GM21423 (cell line): ENCODE data around the gene COX6B1.
"Not testable (repeated sequence)": the region's sequence is repeated elsewhere in the genome, so short reads cannot be mapped to it uniquely, and the experiment has no call there.

Experiments used
- ATAC-seq: cut with Tn5 transposase; IDR thresholded peaks from one replicate; pipeline ENCODE4 v1.9.1; 2021; ENCODE audit warnings: mild to moderate bottlenecking, moderate library complexity; ENCODE audit not compliant: unreplicated experiment

COX6B1 gene, protein sequence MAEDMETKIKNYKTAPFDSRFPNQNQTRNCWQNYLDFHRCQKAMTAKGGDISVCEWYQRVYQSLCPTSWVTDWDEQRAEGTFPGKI

GRCh38 chr19:35648017-35648961 lies at the start of gene COX6B1:
Gene COX6B1 (plus strand): TSS chr19:35648323. CDS start chr19:35651244, 2,921 bp downstream.
- peak; percentile 52 for ATAC-seq

DNA sequence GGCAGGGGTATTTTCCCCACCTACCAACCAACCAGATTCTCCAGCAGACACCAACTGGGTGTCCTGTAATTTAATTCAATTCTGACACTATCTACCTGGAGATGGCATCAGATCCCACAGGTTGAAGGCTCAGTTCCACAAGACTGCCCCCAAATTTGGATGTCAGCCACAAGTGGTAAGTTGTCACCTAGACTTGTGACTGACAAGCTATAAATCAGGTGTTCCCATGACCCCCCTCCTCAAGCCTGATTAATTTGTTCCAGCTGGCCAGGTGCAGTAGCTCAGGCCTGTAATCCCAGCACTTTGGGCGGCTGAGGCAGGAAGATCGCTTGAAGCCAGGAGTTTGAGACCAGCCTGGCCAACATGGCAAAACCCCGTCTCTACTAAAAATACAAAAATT lies 46.2 kb upstream of the COX6B1 start:
- ATAC-seq, result no peak

DNA sequence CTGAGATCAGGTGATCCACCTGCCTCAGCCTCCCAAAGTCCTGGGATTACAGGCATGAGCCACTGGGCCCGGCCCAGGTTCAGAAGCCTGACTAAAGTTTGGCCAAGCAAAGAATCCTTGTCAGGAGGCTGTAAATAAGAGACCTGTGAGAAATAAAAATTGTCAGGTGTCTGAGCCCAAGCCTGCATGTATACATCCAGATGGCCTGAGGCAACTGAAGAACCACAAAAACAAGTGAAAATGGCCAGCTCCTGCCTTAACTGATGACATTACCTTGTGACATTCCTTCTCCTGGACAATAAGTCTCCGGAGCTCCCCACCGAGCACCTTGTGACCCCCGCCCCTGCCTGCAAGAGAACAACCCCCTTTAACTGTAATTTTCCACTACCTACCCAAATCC lies 43.7 kb upstream of the COX6B1 start:
- not testable (repeated sequence) for ATAC-seq

DNA sequence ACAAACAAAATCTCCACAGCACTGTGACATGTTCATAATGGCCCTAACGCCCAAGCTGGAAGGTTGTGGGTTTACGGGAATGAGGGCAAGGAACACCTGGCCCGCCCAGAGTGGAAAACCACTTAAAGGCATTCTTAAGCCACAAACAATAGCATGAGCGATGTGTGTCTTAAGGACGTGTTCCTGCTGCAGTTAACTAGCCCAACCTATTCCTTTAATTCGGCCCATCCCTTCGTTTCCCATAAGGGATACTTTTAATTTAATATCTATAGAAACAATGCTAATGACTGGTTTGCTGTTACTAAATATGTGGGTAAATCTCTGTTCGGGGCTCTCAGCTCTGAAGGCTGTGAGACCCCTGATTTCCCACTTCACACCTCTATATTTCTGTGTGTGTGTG lies 41.0 kb upstream of the COX6B1 start:
- ATAC-seq, result not testable (repeated sequence)

- no peak for ATAC-seq
These were observed 40.5 kb upstream of the COX6B1 start for GRCh38 chr19:35607661-35608060.

DNA sequence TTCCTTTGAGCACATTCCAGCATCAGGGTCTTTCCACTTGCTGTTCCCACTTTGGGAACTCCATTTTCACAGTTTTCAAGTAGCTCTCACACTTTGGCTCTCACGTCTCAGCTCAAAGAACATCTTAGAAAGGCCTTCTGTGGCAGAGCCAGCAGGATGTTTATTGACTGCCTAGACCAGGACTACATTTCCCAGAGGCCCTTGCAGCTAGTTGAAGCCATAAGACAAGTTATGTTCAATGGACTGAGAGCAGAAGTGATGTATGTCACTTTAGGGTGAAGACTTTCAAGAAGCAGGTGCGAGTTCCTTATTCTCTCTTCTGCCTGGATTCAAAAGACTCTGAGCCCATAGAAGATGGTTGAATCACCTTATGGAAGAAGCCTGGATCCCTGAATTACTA lies 39.9 kb upstream of the COX6B1 start:
- ATAC-seq, result no peak

- ATAC-seq, result peak; percentile 44
These were observed 38.2 kb upstream of the COX6B1 start for GRCh38 chr19:35609851-35610353.

DNA sequence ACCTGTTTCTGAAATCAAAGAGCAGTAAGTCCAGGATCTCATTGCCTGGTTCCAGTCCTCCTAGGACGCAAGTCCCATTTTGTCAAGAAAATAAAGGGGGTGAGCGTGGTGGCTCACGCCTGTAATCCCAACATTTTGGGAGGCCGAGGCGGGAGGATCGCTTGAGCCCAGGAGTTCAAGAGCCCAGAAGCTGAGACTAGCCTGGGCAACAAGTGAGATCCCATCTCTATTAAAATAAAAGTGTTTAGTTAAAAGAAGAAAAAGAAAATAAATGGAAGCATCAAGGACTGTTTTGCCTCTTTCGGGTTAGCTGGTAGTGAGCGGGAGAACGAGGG lies 35.9 kb upstream of the COX6B1 start:
- ATAC-seq, result no peak

DNA sequence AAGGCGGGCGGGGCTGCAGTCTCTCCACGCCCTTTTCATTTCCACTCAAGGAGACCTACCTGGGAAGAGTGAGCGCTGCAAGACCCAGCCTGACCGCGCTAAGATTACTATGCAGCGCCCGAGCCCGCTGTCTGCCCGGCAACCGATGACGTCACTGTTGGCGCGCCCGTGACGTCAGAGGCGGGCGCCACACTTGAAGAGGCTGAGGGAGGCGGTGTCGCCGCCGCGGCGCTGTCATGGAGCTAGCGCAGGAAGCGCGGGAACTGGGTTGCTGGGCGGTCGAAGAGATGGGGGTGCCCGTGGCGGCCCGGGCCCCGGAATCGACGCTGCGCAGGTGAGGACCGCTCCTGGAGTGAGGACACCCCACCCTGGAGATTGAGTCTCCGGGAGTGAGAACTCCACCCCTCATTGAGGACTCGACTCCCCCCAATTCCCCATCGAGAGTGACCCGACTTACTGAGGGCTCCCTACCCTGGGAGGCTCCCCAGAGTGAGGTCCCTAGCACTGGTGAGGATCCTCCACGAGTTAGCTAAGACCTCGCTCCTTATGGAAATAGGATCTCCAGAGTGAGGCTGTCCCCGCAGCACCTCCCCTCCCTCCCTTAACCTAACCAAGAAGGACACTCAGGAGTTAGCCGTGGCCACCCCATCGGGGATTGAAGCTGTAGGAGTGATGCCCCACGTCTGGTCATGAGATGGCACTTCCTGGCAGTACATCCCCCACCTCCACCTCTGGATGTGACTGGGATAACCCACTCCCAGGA lies 35.4 kb upstream of the COX6B1 start, which contains the start of gene HAUS5:
TSS of gene HAUS5 (plus strand) at position 177 of the 763 bp plus-strand sequence. CDS start at position 237, 60 bp downstream.
- ATAC-seq, result peak; percentile 75

GRCh38 chr19:35613574-35613973 lies 34.5 kb upstream of the COX6B1 start:
- ATAC-seq, result no peak

GRCh38 chr19:35615036-35615435 lies 33.1 kb upstream of the COX6B1 start:
- ATAC-seq, result no peak

DNA sequence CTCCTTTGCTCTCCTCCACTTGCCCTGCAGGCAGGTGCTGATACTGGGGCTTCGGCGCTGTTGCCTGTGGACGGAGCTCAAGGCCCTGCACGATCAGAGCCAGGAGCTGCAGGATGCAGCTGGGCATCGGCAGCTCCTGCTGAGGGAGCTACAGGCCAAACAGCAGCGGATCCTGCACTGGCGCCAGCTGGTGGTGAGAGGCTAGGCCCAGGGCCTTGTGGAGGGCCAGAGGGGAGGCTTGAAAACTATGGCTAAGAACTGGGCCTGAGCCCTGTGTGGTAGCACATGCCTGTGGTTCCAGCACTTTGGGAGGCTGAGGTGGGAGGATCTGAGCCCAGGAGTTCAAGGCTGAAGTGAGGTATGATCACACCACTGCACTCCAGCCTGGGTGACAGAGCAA lies 29.3 kb upstream of the COX6B1 start:
- no peak for ATAC-seq

- no peak for ATAC-seq
These were observed 28.7 kb upstream of the COX6B1 start for GRCh38 chr19:35619290-35619923.

GRCh38 chr19:35620001-35620400 lies 28.1 kb upstream of the COX6B1 start:
- no peak for ATAC-seq

GRCh38 chr19:35621708-35622107 lies 26.4 kb upstream of the COX6B1 start:
- no peak for ATAC-seq

- no peak for ATAC-seq
These were observed 25.4 kb upstream of the COX6B1 start for GRCh38 chr19:35622750-35623149.

GRCh38 chr19:35623327-35624010 lies 24.7 kb upstream of the COX6B1 start:
- no peak for ATAC-seq

- ATAC-seq, result no peak
These were observed 19.9 kb upstream of the COX6B1 start for GRCh38 chr19:35628264-35628564.

- ATAC-seq, result peak; percentile 95
These were observed 19.4 kb upstream of the COX6B1 start, which contains the start of gene RBM42 for GRCh38 chr19:35628565-35629331. Gene RBM42 (plus strand): TSS chr19:35629036. CDS start chr19:35629154, 118 bp downstream.

DNA sequence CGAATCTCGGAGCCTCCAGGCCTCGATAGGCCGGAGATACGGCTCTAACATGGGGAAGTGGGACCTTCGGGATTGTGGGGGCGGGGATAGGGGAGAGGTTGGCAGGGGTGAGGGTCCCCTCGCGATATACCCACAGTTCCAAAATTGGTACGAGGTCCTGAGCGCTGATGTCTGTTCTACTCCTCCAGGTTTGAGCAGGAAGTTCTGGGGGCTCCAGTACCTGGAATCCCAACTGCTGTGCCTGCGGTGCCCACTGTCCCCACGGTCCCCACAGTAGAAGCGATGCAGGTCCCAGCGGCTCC lies 18.8 kb upstream of the COX6B1 start:
- peak; percentile 3 for ATAC-seq
